Measurements from ENCODE around the gene ZNF189.
A peak's percentile ranks its signal among the peaks of the same experiment; 100 is the strongest.

ZNF189 gene

GRCh38 chr9:101397746-101398067 lies 944 bp upstream of the ZNF189 start:
- H3F3A ChIP-seq (ENCODE audit: insufficient read depth, low read length), result no peaks in the 10 kb centered on the region
- no peak for DNase-seq
- H3K9me3 ChIP-seq (replicated peaks; ENCODE audit: insufficient read depth, low read length), result no peaks in the 10 kb centered on the region
- H3K9ac ChIP-seq (ENCODE audit: low read length), result peak overlapping the region; percentile 88
- H4K20me1 ChIP-seq (ENCODE audit: insufficient read depth, low read length), result no peaks in the 10 kb centered on the region
- TF ChIP-seq CTCF (IDR thresholded peaks at IDR 0.05; ENCODE audit: low read length) (no peak), EZH2phosphoT487 (IDR thresholded peaks at IDR 0.05; ENCODE audit: low read length) (no peak), EZH2 (optimal IDR thresholded peaks at IDR 0.05; ENCODE audit: low read depth, low read length) (no peak)
- H3K9me2 ChIP-seq (replicated peaks; ENCODE audit: insufficient read depth, low read length), result no peaks in the 10 kb centered on the region
- no peaks in the 10 kb centered on the region for H3K27me3 ChIP-seq (replicated peaks; ENCODE audit: insufficient read depth, low read length)
- H3K4me3 ChIP-seq (ENCODE audit: low read length), result peak overlapping the region; percentile 69
- H3K79me2 ChIP-seq (ENCODE audit: low read length), result peaks cover 97% of the 10 kb centered on the region
- H3K36me3 ChIP-seq (replicated peaks; ENCODE audit: insufficient read depth, low read length), result peaks cover 35% of the 10 kb centered on the region
- H3K4me1 ChIP-seq (ENCODE audit: low read length), result peaks cover 23% of the 10 kb centered on the region
- H2AFZ ChIP-seq (ENCODE audit: low read length), result peak overlapping the region; percentile 92
- H3K4me2 ChIP-seq (ENCODE audit: low read depth, low read length), result peak overlapping the region; percentile 80
- H3K27ac ChIP-seq (ENCODE audit: low read length), result peak overlapping the region; percentile 60; the same call in 1 of the 2 replicates

- Histone ChIP-seq H3K36me3 (replicated peaks; ENCODE audit: insufficient read depth, low read length) (peaks cover 49% of the 10 kb centered on the region), H3K79me2 (ENCODE audit: low read length) (peaks cover 95% of the 10 kb centered on the region), H3F3A (ENCODE audit: insufficient read depth, low read length) (no peaks in the 10 kb centered on the region), H3K9me2 (replicated peaks; ENCODE audit: insufficient read depth, low read length) (no peaks in the 10 kb centered on the region), H3K4me2 (ENCODE audit: low read depth, low read length) (peak overlapping the region; percentile 84), H3K27me3 (replicated peaks; ENCODE audit: insufficient read depth, low read length) (no peaks in the 10 kb centered on the region), H2AFZ (ENCODE audit: low read length) (peak overlapping the region; percentile 68), H3K4me3 (ENCODE audit: low read length) (peak overlapping the region; percentile 77), H3K27ac (ENCODE audit: low read length) (peak overlapping the region; percentile 40), H4K20me1 (ENCODE audit: insufficient read depth, low read length) (no peaks in the 10 kb centered on the region), H3K4me1 (ENCODE audit: low read length) (peaks cover 23% of the 10 kb centered on the region), H3K9me3 (replicated peaks; ENCODE audit: insufficient read depth, low read length) (no peaks in the 10 kb centered on the region), H3K9ac (ENCODE audit: low read length) (peak overlapping the region; percentile 84)
- DNase-seq, result peak; percentile 10
- TF ChIP-seq CTCF (IDR thresholded peaks at IDR 0.05; ENCODE audit: low read length) (no peak), EZH2phosphoT487 (IDR thresholded peaks at IDR 0.05; ENCODE audit: low read length) (no peak), EZH2 (optimal IDR thresholded peaks at IDR 0.05; ENCODE audit: low read depth, low read length) (no peak)
These were observed 435 bp downstream of the ZNF189 start for GRCh38 chr9:101398930-101399642.

- H3K4me2 ChIP-seq (ENCODE audit: low read depth, low read length), result peak overlapping the region; percentile 84
- H3F3A ChIP-seq (ENCODE audit: insufficient read depth, low read length), result no peaks in the 10 kb centered on the region
- H3K4me1 ChIP-seq (ENCODE audit: low read length), result peaks cover 23% of the 10 kb centered on the region
- peak overlapping the region; percentile 68; the same call in 1 of the 2 replicates for H2AFZ ChIP-seq (ENCODE audit: low read length)
- DNase-seq, result peak; percentile 25
- H3K4me3 ChIP-seq (ENCODE audit: low read length), result peak overlapping the region; percentile 77
- H3K9me2 ChIP-seq (replicated peaks; ENCODE audit: insufficient read depth, low read length), result no peaks in the 10 kb centered on the region
- H4K20me1 ChIP-seq (ENCODE audit: insufficient read depth, low read length), result no peaks in the 10 kb centered on the region
- peaks cover 50% of the 10 kb centered on the region for H3K36me3 ChIP-seq (replicated peaks; ENCODE audit: insufficient read depth, low read length)
- H3K27me3 ChIP-seq (replicated peaks; ENCODE audit: insufficient read depth, low read length), result no peaks in the 10 kb centered on the region
- H3K79me2 ChIP-seq (ENCODE audit: low read length), result peaks cover 91% of the 10 kb centered on the region
- TF ChIP-seq EZH2phosphoT487 (IDR thresholded peaks at IDR 0.05; ENCODE audit: low read length), result no peak
- peak overlapping the region; percentile 84 for H3K9ac ChIP-seq (ENCODE audit: low read length)
- H3K27ac ChIP-seq (ENCODE audit: low read length), result peak overlapping the region; percentile 40
- H3K9me3 ChIP-seq (replicated peaks; ENCODE audit: insufficient read depth, low read length), result no peaks in the 10 kb centered on the region
These were observed 956 bp downstream of the ZNF189 start for GRCh38 chr9:101399643-101399970.

GRCh38 chr9:101400120-101400519 lies 1.5 kb downstream of the ZNF189 start:
- Histone ChIP-seq H3K4me3 (ENCODE audit: low read length) (peak overlapping the region; percentile 77), H3K4me1 (ENCODE audit: low read length) (peaks cover 23% of the 10 kb centered on the region), H4K20me1 (ENCODE audit: insufficient read depth, low read length) (no peaks in the 10 kb centered on the region), H3K27ac (ENCODE audit: low read length) (no peak overlapping the region), H3F3A (ENCODE audit: insufficient read depth, low read length) (no peaks in the 10 kb centered on the region), H3K27me3 (replicated peaks; ENCODE audit: insufficient read depth, low read length) (no peaks in the 10 kb centered on the region), H3K4me2 (ENCODE audit: low read depth, low read length) (peak overlapping the region; percentile 84), H3K9ac (ENCODE audit: low read length) (no peak overlapping the region; the same call in 1 of the 2 replicates), H3K36me3 (replicated peaks; ENCODE audit: insufficient read depth, low read length) (peaks cover 53% of the 10 kb centered on the region), H3K79me2 (ENCODE audit: low read length) (peaks cover 91% of the 10 kb centered on the region), H3K9me3 (replicated peaks; ENCODE audit: insufficient read depth, low read length) (no peaks in the 10 kb centered on the region), H3K9me2 (replicated peaks; ENCODE audit: insufficient read depth, low read length) (no peaks in the 10 kb centered on the region), H2AFZ (ENCODE audit: low read length) (no peak overlapping the region)
- no peak for DNase-seq
- TF ChIP-seq EZH2 (optimal IDR thresholded peaks at IDR 0.05; ENCODE audit: low read depth, low read length) (no peak), CTCF (IDR thresholded peaks at IDR 0.05; ENCODE audit: low read length) (no peak), EZH2phosphoT487 (IDR thresholded peaks at IDR 0.05; ENCODE audit: low read length) (no peak)

Measured in MM.1S (cell line).